GDM1 (cell line): ENCODE data around the gene CARM1.
A peak's percentile ranks its signal among the peaks of the same experiment; 100 is the strongest.
"Not testable (repeated sequence)": the region's sequence is repeated elsewhere in the genome, so short reads cannot be mapped to it uniquely, and the experiment has no call there.

ENCODE experiments used
- DNase-seq: peaks from one replicate; lab custom pipeline; 2025; lab: John Stamatoyannopoulos, UW

The CARM1 gene

GRCh38 chr19:10870955-10871603 is at the start of gene CARM1:
Gene CARM1, plus strand, starts transcription at chr19:10871553. Its CDS starts 150 bp downstream, at chr19:10871703.
- DNase-seq, result peak; percentile 99

GRCh38 chr19:10823690-10824089 is 47.7 kb upstream of the CARM1 start:
- DNase-seq, result no peak

GRCh38 chr19:10826231-10826630 is 45.1 kb upstream of the CARM1 start:
- no peak for DNase-seq

GRCh38 chr19:10826846-10827245 is 44.5 kb upstream of the CARM1 start:
- no peak for DNase-seq

- no peak for DNase-seq
These were observed 42.2 kb upstream of the CARM1 start for GRCh38 chr19:10828981-10829821.

- DNase-seq, result no peak
These were observed 41.4 kb upstream of the CARM1 start for GRCh38 chr19:10829967-10830366.

GRCh38 chr19:10830370-10830769 is 41.0 kb upstream of the CARM1 start:
- DNase-seq, result no peak

GRCh38 chr19:10830931-10831779 is 40.2 kb upstream of the CARM1 start:
- DNase-seq, result no peak

- no peak for DNase-seq
These were observed 39.1 kb upstream of the CARM1 start for GRCh38 chr19:10831987-10832938.

- DNase-seq, result no peak
These were observed 38.4 kb upstream of the CARM1 start for GRCh38 chr19:10832939-10833296.

GRCh38 chr19:10835089-10835753 is 36.1 kb upstream of the CARM1 start:
- no peak for DNase-seq

GRCh38 chr19:10835754-10836478 is 35.4 kb upstream of the CARM1 start, which contains the start of gene TMED1:
Gene TMED1, minus strand, starts transcription at chr19:10836212. Its CDS starts 21 bp downstream, at chr19:10836191.
- DNase-seq, result peak; percentile 99

GRCh38 chr19:10836479-10837330 is 34.6 kb upstream of the CARM1 start:
- peak; percentile 82 for DNase-seq

- DNase-seq, result not testable (repeated sequence)
These were observed 33.7 kb upstream of the CARM1 start for GRCh38 chr19:10837649-10838048.

- DNase-seq, result no peak
These were observed 33.0 kb upstream of the CARM1 start for GRCh38 chr19:10838377-10838776.

GRCh38 chr19:10839114-10840050 is 32.0 kb upstream of the CARM1 start:
- no peak for DNase-seq

- no peak for DNase-seq
These were observed 28.6 kb upstream of the CARM1 start for GRCh38 chr19:10842788-10843187.
